Ishikawa (cell line): ENCODE data around the gene GPR148.

Experiments used
- EGR1 ChIP-seq: IDR thresholded peaks from 2 replicates; pipeline ENCODE4 v1.6.1; 2012
- EP300 ChIP-seq: IDR thresholded peaks from 2 replicates; pipeline ENCODE4 v1.6.1; 2012; ENCODE audit warnings: borderline replicate concordance
- YY1 ChIP-seq: IDR thresholded peaks from 2 replicates; pipeline ENCODE4 v1.6.1; 2012; ENCODE audit warnings: low read depth

DNA sequence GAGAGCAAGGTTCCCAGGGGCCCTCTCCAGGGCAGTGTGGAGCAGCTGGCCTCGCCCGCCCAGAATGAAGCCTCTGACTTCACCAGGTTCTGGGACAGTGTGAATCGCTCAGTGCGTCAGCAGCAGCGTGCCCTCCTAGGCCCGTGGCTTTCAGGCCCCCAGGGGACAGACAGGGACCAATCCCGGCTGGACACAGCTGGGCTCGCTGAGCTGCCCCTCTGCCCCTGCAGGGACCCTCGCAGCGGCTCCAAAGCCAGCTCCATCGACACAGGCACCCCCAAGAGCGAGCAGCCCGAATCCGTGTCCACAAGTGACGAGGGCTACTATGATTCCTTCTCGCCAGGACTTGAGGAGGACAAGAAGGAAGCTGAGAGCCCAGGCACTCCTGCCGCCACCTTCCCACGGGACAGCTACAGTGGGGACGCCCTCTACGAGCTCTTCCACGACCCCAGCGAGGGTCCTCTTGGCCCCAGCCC lies 34.1 kb downstream of the GPR148 start:
- TF ChIP-seq YY1 (no peak), EP300 (no peak), EGR1 (no peak)
